ENCODE data around the gene ARHGAP4.

Gene ARHGAP4

GRCh38 chrX:153933748-153934147, 7.7 kb upstream of the ARHGAP4 start:
- no peak for DNase-seq (ENCODE audit: low spot score)
- H3K27ac ChIP-seq, result peak overlapping the region; percentile 66
- ChIA-PET POLR2A (ENCODE audit: low non-redundant PET) (no interaction called here), CTCF (no interaction called here)
- TF ChIP-seq CTCF (conservative IDR thresholded peaks at IDR 0.05; ENCODE audit: low read depth), result no peak

GRCh38 chrX:153932220-153932915, 6.3 kb upstream of the ARHGAP4 start:
- POLR2A ChIA-PET (ENCODE audit: low non-redundant PET), result no interaction called here
- CTCF ChIA-PET, result no interaction called here
- no peak for DNase-seq (ENCODE audit: low spot score)
- peak overlapping the region; percentile 96; the same call in 1 of the 2 replicates for H3K27ac ChIP-seq
- TF ChIP-seq CTCF (conservative IDR thresholded peaks at IDR 0.05; ENCODE audit: low read depth), result no peak

GRCh38 chrX:153931748-153932147, 5.7 kb upstream of the ARHGAP4 start:
- ChIA-PET CTCF (no interaction called here), POLR2A (ENCODE audit: low non-redundant PET) (no interaction called here)
- DNase-seq (ENCODE audit: low spot score), result no peak
- TF ChIP-seq CTCF (conservative IDR thresholded peaks at IDR 0.05; ENCODE audit: low read depth), result no peak
- H3K27ac ChIP-seq, result peak overlapping the region; percentile 96

GRCh38 chrX:153931151-153931550, 5.1 kb upstream of the ARHGAP4 start:
- peak overlapping the region; percentile 96 for H3K27ac ChIP-seq
- CTCF ChIA-PET, result no interaction called here
- DNase-seq (ENCODE audit: low spot score), result no peak
- POLR2A ChIA-PET (ENCODE audit: low non-redundant PET), result no interaction called here
- no peak for TF ChIP-seq CTCF (conservative IDR thresholded peaks at IDR 0.05; ENCODE audit: low read depth)

- ChIA-PET CTCF (no interaction called here), POLR2A (ENCODE audit: low non-redundant PET) (no interaction called here)
- peak overlapping the region; percentile 96 for H3K27ac ChIP-seq
- TF ChIP-seq CTCF (conservative IDR thresholded peaks at IDR 0.05; ENCODE audit: low read depth), result no peak
- DNase-seq (ENCODE audit: low spot score), result no peak
Measured at GRCh38 chrX:153930011-153930910, 4.2 kb upstream of the ARHGAP4 start.

GRCh38 chrX:153929576-153929975, 3.5 kb upstream of the ARHGAP4 start:
- ChIA-PET POLR2A (ENCODE audit: low non-redundant PET) (no interaction called here), CTCF (no interaction called here)
- no peak for TF ChIP-seq CTCF (conservative IDR thresholded peaks at IDR 0.05; ENCODE audit: low read depth)
- DNase-seq (ENCODE audit: low spot score), result no peak
- H3K27ac ChIP-seq, result peak overlapping the region; percentile 96

Data from RWPE1 (cell line).